Stomach (tissue), 9 donors: ENCODE measurements around the gene ITGB2. TPM values are rescaled to one million over a fixed set of nuclear protein-coding genes. Genes with fewer than 3 reads are reported as not detected.

Source experiments
- DNase-seq, 2 donors: peaks; one replicate each; pipeline versions ENCODE4 v3.0.0 to v3.0.0-alpha.2; 2013 to 2019
- H3K27ac ChIP-seq, 5 donors: fragments of 200-600 bp in 4 of 5; sonication (generic) in 4 of 5; one replicate each; pipeline ENCODE4 v1.5.1; 2013 to 2019; ENCODE audit warnings: mild to moderate bottlenecking in 1 of 5, moderate library complexity in 1 of 5
- H3K27me3 ChIP-seq, 3 donors: fragments of 200-600 bp; sonication (generic); one replicate each; pipeline ENCODE4 v1.5.1; 2017 to 2019; ENCODE audit warnings: mixed run types in 1 of 3
- H3K36me3 ChIP-seq, 4 donors: fragments of 200-600 bp; sonication (generic); 1 replicate in 3 of 4; 2 replicates in 1 of 4; pipeline ENCODE4 v1.5.1; 2016 to 2019
- H3K4me1 ChIP-seq, 4 donors: fragments of 200-600 bp; sonication (generic); one replicate each; pipeline ENCODE4 v1.5.1; 2016 to 2019
- H3K4me3 ChIP-seq, 4 donors: fragments of 200-600 bp; sonication (generic) in 3 of 4; one replicate each; pipeline ENCODE4 v1.5.1; 2016 to 2019; ENCODE audit warnings: mild to moderate bottlenecking in 1 of 4
- H3K9me3 ChIP-seq, 4 donors: fragments of 200-600 bp; sonication (generic); one replicate each; pipeline ENCODE4 v1.5.1; 2016 to 2019
- CTCF ChIP-seq, 7 experiments: fragments of 450-650 bp in 4 of 7; fragments of 200-600 bp in 3 of 7; sonication (generic) in 3 of 7; IDR thresholded peaks; one replicate each; pipeline ENCODE4 v1.5.1; 2016 to 2019; ENCODE audit warnings: antibody characterized with exemption in 7 of 7, control low read depth in 2 of 7, mild to moderate bottlenecking in 1 of 7
- EP300 ChIP-seq: sonication (generic); formaldehyde crosslinking; IDR thresholded peaks from one replicate; pipeline ENCODE4 v1.6.1; 2017; ENCODE audit warnings: antibody characterized with exemption
- POLR2A ChIP-seq, 4 donors: fragments of 450-650 bp; IDR thresholded peaks; one replicate each; pipeline ENCODE4 v1.6.1; 2016; ENCODE audit warnings: antibody characterized with exemption in 4 of 4, control low read depth in 2 of 4, mild to moderate bottlenecking in 1 of 4, moderate library complexity in 1 of 4
- POLR2AphosphoS5 ChIP-seq, 3 donors: sonication (generic); formaldehyde crosslinking; IDR thresholded peaks; one replicate each; pipeline ENCODE4 v1.6.1; 2016; ENCODE audit warnings: antibody characterized with exemption in 3 of 3
- WGBS, 5 donors: extraction: QIAGEN DNeasy Blood & Tissue Kit in 3 of 5; methylation state at CpG; one replicate each; pipeline versions ENCODE4 v1.1.5 to v1.1.7; 2013 to 2018; 5-methylcytosine and 5-hydroxymethylcytosine counted together
- intact Hi-C: fragments of 100-400 bp; cut with DNase I; formaldehyde crosslinking; loops from one replicate; pipeline ENCODE4 v1.15.1; 2023; ENCODE audit warnings: low total_unique reads
- polyA plus RNA-seq, 3 donors: library from polyadenylated mRNA; stranded (reverse); fragments of 200-250 nt; gene quantifications; one replicate each; pipeline ENCODE4 v1.2.3, GENCODE V29; 2013
- total RNA-seq, 5 donors: library from RNA; depleted of rRNA; stranded (reverse); fragments of >200 nt; gene quantifications; one replicate each; pipeline versions ENCODE4 v1.1.0 to v1.2.3, GENCODE V29; 2014 to 2016
- donor health status: healthy with polysubstance abuse.
- donor health status: Bipolar disorder and iron deficiency.
- donor health status: healthy.

Gene ITGB2
- total and polyA plus RNA-seq, 8 donors = 3.5 to 72.2 (median 15.1) TPM

- no peak for DNase-seq
- no peaks in the 10 kb centered on the region for H3K36me3 ChIP-seq
- no peaks in the 10 kb centered on the region for H3K27me3 ChIP-seq
- no peaks in the 10 kb centered on the region for H3K9me3 ChIP-seq
- TF ChIP-seq POLR2AphosphoS5 (IDR thresholded peaks at IDR 0.05) (no peak), CTCF (IDR thresholded peaks at IDR 0.05) (no peak), POLR2A (IDR thresholded peaks at IDR 0.05) (no peak), EP300 (no peak)
- H3K4me1 ChIP-seq = peaks cover 43 to 61% (median 48%) of the 10 kb centered on the region in 4 donors
- peak overlapping the region; percentile 96 to 99 (median 97) for H3K27ac ChIP-seq
- intact Hi-C loops = no loop called here
- 1 to 4% (median 2%) methylated on average over 14 to 20 of the region's 20 CpGs for WGBS, 5 donors
- H3K4me3 ChIP-seq = peak overlapping the region; percentile 91 to 98 (median 95)
Observed at GRCh38 chr21:44874240-44874496, 46.5 kb downstream of the ITGB2 start.

DNA sequence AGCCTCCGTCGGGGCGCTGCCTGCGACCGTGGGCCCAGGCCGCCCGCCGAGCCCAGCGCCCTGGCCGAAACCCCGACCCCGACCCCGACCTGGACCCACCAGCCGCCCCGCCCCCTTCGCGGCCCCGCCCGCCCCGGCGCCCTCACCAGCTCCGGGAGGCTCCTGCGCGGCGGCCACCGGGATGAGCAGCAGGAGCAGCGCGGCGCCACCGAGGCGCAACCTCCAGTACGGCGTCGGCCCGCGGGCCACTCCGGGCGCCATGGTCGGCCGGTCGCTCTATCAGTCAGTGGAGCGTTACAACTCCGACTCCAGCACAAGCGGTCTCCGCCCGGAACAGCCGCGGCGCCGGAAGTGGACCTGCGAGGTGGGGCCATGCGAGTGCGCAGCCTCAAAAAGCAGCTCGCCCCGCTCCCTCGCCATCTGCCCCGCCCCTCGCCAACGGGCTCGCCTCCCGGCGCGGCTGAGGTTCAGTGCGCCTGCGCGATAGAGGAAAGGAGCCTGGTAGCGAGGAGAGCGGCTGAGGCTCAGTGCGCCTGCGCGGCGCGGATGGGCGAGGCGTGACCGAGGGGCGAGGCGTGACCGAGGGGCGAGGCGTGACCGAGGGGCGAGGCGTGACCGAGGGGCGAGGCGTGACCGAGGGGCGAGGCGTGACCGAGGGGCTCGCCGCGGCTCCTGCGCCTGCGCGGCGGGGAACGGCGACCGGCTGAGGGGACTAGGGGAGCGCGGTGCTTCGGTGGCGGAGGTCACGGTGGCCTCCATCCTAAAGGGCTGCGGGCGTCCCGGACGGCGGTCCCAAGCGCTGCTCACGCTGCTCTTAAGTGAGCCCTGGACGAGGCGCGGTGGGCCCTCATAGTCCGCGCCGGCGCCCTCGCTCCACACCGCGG is 47.1 kb downstream of the ITGB2 start, which contains the start of gene PTTG1IP:
Gene PTTG1IP, minus strand, starts transcription at position 335 of the 884 bp plus-strand sequence. Its CDS starts 74 bp downstream, at position 261.
- 0 to 1% (median 1%) methylated on average over 27 to 123 of the region's 123 CpGs for WGBS, 5 donors
- peak; percentile 100 for DNase-seq
- peaks cover 49 to 66% (median 53%) of the 10 kb centered on the region in 4 donors for H3K4me1 ChIP-seq
- peak within 1 kb of the TSS; percentile 96 to 99 (median 97) for H3K27ac ChIP-seq
- H3K27me3 ChIP-seq = no peaks in the 10 kb centered on the region
- peak; percentile 85 to 95 (median 95) for TF ChIP-seq POLR2AphosphoS5 (IDR thresholded peaks at IDR 0.05)
- no peak for TF ChIP-seq EP300
- peak in 1 of 4 donors; percentile 70 for TF ChIP-seq POLR2A (IDR thresholded peaks at IDR 0.05)
- TF ChIP-seq CTCF (IDR thresholded peaks at IDR 0.05) = no peak
- intact Hi-C loops = no loop called here
- H3K36me3 ChIP-seq = no peaks in the 10 kb centered on the region
- peak within 1 kb of the TSS; percentile 91 to 98 (median 95) for H3K4me3 ChIP-seq
- H3K9me3 ChIP-seq = no peaks in the 10 kb centered on the region

GRCh38 chr21:44872649-44873355 is 47.9 kb downstream of the ITGB2 start:
- peak; percentile 38 to 73 for DNase-seq
- intact Hi-C loops = no loop called here
- 0 to 1% (median 1%) methylated on average over 25 to 65 of the region's 65 CpGs for WGBS, 5 donors

More at GRCh38 chr21:44872649-44873355, 47.9 kb downstream of the ITGB2 start:
- TF ChIP-seq CTCF (IDR thresholded peaks at IDR 0.05) (no peak), POLR2A (IDR thresholded peaks at IDR 0.05) (no peak), POLR2AphosphoS5 (IDR thresholded peaks at IDR 0.05) (no peak), EP300 (no peak)
- Histone ChIP-seq H3K4me1 (peaks cover 57 to 74% (median 61%) of the 10 kb centered on the region in 4 donors), H3K9me3 (no peaks in the 10 kb centered on the region), H3K27ac (peak overlapping the region; percentile 96 to 99 (median 97)), H3K4me3 (peak overlapping the region; percentile 91 to 98 (median 95)), H3K36me3 (no peaks in the 10 kb centered on the region), H3K27me3 (no peaks in the 10 kb centered on the region)
